ENCODE data around the gene C21orf58. TPM values are rescaled to one million over a fixed set of nuclear protein-coding genes. Genes with fewer than 3 reads are reported as not detected.
A peak's percentile ranks its signal among the peaks of the same experiment; 100 is the strongest.
"Not testable (repeated sequence)": the region's sequence is repeated elsewhere in the genome, so short reads cannot be mapped to it uniquely, and the experiment has no call there.

The C21orf58 gene
- total RNA-seq, 1 donor from 2014 or later: 4.7 TPM

DNA sequence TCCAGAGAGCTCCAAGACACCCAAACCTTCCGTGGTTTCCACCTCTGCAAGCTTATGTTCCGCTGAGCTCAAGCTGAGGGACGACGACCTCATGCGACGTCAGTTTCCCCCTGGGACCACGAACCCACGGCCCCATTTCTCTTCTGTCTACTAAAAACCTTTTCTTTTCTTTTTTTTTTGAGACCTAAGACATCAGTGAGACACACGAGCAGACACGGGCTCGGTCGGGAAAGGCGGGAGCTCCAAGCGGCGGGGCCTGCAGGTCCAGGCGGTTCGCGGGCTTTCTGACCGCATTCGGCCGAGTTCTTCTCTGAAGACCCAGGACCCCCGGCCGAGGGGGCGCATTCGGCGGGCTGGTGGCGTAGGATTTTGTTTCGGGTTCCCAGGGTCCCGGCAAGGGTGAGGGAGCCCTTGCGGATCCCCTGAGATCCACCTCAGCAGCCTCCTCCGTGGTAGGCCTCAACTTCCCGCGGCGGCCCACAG is 402 bp downstream of the C21orf58 start:
- no peak for ATAC-seq

DNA sequence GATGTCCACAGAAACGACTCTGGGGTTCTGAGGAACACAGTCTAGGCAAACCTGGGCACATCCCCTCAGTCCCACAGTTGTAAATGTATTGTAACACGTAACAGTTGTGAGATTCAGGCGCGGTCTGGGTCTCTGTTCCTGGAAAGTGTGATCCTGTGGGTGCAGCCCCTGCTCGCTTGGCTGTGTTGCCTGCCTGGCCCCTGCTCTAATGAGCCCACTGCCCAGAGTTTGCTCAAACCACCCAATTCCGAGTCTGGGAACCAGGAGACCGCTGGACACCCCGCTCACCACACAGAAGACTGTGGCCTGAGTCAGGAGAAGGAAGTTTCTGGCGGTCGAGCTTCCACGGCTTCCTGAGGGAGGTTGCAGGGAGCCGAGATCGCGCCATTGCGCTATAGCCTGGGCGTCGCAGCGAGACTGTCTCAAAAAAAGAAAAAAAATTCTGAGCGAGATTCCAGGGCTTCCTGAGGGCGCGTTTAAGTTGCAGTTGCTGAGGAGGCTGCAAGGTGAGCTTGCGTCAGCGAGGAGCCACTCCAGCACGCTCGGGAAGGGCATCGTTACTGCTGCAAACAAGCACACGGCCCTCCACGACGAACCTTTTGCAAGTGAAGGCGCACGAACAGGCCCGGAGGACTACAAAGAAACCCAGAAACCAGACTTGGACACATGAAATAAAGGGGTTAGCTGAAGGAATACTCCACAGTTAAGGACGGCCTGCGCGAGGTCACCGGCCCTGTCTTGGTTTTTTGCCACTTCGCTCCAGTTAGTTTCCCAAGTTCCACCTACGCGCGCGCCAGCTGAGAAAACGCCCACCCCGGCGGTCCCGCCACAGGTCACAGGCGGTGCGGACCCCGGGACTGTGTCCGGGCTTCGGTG is 1.1 kb downstream of the C21orf58 start:
- ATAC-seq: no peak

DNA sequence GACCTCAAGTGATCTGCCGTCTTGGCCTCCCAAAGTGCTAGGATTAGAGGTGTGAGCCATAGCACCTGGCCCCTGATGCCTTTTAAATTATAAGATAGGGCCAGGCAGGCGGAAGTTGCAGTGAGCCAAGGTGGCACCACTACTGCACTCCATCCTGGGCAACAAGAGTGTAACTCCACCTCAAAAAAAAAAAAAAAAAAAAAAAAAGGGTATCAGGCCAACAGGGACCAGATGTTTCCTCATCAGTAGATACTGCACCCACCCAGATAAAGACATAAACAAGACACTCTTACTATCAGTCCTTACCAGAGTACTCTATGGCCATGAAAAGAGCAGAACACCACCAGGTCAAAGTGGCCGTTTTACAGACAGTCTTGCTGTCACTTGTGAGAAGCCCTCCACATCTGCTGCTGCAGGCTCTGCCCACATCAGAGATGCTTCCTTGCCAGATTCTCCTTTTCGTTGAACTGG is 3.3 kb downstream of the C21orf58 start:
- no peak for ATAC-seq

DNA sequence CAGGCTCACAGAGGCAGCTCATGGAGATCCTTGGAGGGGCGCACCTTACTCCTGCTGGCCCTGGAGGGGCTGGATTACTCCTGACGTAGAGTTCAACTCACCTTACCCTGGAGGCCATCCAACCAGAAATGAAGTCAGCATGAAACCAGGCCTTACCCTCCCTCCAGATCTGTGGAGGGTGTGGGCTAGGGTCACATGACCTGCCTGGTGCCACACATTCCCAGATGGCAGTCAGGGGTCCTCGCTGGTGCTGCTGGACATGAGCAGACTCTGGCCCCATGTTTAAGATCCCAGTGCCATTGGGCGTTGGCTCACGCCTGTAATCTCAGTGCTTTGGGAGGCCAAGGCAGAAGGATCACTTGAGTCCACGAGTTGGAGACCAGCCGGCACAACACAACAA is 4.5 kb downstream of the C21orf58 start:
- no peak for ATAC-seq

DNA sequence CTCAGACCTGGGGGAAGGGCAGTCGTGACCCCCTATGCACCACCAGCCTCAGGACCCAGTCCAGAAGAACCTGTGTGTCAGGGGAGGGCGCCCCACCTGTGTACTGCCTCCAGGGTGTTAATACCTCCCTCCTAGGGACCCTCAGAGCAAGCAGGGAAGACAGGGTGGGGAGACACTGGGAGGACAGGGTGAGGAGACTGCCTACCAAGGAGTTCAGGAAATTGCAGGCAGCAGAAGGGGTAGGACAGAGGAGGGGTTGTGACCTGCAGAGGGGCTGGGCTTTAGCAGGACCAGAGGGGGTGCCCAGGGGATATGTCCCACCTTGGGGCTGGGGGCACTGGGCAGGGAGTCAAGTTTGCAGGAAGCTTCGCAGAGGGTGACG is 5.2 kb downstream of the C21orf58 start:
- no peak for ATAC-seq

DNA sequence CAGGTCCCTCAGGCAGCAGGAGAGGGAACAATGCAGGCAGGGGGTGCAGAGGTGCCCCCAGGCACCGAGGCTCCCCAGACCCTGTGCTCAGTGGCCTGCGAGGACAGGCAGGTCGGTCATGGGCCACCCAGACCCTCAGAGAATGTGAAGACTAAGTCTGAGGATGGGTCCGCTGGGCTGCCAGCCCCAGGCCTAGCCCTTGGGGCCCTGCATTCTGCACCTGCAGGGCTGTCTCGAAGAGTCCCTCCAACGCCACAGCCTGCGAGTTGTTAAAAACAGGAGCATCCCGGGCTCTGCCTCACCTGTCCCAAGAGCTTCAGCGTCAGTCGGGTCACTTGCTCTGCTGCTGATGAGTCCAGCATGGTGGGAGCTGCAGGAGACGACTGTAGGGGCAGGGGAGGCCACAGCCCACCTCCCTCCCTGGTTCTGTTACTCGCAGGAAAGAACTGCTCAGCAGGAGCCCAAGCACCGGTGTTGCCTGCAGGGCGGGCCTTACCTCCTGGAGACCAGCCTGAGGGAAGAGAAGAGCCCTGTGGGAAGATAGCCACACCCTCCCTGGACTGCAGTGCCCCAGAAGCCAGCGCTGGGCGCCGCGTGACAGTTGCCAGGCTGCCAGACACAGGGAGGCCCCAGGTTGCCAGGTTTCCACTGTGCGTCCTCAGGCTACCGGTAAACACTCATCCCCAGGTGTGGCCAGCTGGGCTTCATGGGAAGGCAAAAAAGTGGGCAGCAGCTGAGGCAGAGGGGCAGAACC is 5.8 kb downstream of the C21orf58 start:
- no peak for ATAC-seq

DNA sequence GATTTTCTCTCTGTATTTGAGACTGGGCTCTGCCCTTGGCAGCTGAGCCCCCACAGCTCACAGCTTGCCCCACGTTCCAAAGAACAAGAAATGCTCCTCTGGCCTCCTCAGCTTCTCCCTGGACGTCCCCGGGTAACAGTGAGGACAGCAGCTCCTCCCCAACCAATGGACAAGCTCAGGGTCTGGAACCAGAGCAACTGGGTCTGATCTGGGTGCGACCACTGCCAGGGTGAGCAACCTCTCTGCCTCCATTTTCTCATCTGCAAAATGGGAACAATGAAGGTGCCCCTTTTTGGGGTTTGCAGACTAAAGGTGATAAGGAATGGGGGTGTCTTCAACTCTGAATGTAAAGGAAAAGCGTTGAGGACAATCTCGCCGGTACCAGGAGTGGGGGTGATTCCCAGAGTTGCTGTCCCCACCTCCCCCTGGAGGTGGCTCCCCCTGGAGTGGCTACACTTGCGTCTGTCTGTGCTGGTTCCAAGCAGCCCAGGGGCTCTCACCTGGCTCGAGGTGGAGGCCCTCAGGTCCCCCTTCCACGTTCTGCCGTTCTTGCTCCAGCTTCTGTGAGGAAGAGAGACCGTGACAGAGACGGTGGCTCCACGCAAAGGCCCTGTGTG is 6.9 kb downstream of the C21orf58 start:
- ATAC-seq: no peak

DNA sequence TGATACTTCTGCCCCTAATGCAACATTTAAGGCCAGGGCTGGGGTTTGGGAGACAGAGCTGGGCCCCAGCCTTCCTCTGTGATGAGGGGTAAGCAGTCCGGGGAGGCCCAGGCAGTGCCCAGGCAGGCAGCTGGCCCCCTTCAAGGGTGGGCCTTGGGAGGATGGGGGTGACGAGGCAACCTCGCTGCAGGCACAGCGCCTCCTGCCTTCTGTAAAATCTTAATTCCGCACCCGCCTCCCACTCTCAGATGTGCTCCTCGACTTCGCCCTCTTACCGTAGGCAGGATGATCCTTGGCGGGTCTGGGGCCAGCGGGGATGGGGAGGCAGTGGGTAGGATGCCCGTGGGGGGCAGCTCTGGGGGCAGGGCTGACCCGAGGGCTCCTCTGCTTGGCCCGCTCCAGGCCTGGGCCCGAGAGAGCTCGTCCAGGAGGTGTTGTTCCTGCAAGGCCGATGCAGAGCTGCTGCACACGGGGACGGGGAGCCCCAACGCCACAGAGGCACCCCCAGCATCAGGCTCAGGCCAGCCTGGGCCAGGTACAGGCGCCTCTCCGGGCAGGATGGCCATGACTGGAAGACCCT is 9.1 kb downstream of the C21orf58 start:
- no peak for ATAC-seq

DNA sequence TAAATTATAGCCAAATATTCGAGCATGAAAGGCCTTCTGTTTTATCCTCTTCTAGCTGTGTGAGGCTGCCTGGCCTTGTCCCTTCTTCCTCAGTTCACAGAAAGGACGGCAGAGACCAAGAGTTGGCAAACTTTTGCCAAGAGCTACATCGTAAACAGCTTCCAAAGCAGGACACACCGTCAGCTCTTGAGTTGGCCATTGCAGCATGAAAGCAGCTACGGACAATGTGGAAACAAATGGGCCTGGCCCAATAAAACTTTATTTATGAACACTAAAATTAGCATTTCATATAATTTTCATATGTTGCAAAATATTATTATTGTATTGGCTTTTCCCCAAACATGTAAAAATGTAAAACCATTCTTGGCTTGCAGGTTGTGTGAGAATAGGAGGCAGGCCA is 10.7 kb downstream of the C21orf58 start:
- no peak for ATAC-seq

DNA sequence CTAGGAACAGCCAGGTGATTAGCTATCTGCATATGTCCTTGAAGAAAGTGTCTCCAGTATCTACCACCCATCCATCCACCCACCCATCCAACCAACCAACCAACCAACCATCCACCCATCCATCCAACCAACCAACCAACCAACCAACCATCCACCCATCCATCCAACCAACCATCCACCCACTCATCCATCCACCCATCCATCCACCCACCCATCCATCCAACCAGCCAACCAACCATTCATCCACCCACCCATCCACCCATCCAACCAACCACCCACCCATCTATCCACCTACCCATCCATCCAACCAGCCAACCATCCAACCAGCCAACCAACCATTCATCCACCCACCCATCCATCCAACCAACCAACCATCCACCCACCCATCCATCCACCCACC is 12.1 kb downstream of the C21orf58 start:
- no peak for ATAC-seq

DNA sequence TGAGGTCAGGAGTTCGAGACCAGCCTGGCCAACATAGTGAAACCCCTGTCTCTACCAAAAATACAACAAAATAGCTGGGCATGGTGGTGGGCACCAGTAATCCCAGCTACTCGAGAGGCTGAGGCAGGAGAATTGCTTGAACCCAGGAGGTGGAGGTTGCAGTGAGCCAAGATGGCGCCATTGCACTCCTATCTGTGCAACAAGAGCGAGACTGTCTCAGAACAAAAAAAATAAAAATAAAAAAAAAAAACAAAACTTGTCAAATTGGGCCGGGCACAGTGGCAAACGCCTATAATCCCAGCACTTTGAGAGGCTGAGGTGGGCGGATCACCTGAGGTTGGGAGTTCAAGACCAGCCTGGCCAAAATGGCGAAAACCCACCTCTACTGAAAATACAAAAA is 13.4 kb downstream of the C21orf58 start:
- ATAC-seq: not testable (repeated sequence)

DNA sequence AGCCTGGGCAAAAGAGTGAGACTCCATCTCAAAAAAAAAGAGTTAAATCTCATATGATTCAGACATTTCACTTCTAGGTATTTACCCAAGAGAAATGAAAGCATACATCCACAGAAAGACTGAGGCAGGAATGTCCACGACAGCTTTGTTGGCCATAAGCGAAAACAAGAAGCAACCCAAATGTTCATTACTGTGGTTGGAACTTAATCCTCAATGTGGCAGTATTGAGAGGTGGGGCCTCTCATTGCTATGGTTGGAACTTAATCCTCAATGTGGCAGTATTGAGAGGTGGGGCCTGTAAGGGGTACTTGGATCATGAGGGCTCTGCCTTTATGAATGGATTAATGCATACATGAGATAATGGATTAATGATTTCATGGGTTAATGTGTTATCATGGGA is 15.2 kb downstream of the C21orf58 start:
- no peak for ATAC-seq

DNA sequence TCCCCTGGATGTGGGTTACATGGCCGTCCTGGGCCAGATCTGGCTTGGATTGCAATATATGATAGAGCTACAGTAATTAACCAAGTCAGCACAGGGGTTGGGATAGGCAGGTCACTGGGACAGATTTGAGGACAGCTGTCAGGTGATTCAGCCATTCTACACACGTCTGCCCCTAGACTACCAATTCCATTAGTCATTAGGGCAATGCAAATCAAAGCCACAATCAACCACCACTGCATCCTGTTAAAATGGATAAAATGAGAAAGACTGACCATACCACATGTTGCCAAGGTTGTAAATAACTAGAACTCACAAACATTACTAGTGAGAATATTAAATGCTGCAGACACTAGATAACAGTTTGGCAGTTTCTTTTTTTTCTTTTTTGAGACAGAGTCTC is 16.0 kb downstream of the C21orf58 start:
- peak; percentile 65 for ATAC-seq

DNA sequence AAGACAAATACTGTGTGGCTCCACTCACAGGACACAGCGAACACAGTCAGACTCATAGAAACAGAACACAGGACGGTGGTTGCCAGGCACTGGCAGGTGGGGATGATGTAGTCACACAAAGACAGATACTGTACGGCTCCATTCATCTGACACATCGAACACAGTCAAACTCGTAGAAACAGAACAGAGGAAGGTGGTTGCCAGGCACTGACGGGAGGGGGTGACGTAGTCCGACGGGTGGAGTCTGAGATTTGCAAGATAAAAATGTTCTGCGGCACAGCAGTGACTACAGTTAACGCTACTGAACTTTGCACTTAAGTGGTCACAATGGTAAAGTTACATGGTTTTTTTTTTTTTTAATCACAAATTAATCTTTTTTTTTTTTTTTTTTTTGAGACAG is 18.7 kb downstream of the C21orf58 start:
- ATAC-seq: no peak

DNA sequence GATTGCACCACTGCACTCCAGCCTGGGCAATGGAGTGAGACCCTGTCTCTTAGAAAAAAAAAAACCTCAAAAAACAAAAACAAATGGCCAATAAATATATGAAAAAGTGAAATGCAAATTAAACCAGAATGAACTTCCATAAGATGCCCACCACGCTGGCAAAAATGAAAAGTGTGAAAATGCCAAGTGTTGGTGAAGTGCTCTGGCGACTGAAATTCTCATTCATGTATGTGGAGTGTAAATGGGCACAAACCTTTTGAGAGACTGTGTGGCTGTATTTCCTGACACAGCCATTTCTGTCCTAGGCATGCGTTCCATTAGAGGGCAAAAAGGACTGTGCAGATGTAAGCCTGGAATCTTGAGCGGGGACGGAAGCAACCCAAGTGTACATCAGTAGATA is 19.2 kb downstream of the C21orf58 start:
- ATAC-seq: no peak

DNA sequence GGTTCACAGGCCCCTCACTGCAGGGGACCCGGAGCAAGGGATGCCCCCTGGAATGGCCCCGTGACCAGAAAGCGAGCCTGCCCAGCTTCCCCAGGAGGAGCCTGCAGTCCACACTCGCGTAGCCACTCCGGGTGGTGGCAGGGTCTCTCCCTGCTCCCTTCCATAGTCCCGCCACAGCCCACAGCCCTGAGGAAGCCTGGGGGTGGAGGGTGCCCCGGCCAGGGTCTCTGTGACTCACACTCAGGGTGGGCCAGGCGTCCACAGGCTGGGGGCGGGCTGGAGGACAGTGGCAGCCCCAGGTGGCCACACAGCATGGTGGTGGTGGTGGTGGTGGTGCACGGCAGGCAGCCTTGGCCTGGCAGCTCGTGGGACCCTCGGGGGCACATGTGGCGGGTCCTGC is 21.9 kb downstream of the C21orf58 start:
- ATAC-seq: peak; percentile 16

DNA sequence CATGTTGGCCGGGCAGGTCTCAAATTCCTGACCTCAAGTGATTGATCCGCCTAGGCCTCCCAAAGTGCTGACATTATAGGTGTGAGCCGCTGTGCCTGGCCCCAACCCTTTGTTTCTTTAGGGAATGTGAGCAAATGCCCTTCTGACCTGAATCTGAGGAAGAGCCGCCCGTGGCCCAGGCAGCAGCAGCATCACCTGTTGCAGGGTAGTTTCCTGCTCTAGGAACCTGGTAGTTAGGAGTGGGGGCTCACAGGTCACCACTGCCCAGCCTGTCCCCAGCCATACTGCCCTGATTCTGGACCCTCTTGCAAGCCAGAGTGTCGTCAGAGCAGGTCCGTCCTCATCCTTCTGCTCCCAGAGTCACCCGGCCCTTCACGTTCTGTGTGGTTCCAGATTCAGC is 24.5 kb downstream of the C21orf58 start:
- ATAC-seq: no peak

DNA sequence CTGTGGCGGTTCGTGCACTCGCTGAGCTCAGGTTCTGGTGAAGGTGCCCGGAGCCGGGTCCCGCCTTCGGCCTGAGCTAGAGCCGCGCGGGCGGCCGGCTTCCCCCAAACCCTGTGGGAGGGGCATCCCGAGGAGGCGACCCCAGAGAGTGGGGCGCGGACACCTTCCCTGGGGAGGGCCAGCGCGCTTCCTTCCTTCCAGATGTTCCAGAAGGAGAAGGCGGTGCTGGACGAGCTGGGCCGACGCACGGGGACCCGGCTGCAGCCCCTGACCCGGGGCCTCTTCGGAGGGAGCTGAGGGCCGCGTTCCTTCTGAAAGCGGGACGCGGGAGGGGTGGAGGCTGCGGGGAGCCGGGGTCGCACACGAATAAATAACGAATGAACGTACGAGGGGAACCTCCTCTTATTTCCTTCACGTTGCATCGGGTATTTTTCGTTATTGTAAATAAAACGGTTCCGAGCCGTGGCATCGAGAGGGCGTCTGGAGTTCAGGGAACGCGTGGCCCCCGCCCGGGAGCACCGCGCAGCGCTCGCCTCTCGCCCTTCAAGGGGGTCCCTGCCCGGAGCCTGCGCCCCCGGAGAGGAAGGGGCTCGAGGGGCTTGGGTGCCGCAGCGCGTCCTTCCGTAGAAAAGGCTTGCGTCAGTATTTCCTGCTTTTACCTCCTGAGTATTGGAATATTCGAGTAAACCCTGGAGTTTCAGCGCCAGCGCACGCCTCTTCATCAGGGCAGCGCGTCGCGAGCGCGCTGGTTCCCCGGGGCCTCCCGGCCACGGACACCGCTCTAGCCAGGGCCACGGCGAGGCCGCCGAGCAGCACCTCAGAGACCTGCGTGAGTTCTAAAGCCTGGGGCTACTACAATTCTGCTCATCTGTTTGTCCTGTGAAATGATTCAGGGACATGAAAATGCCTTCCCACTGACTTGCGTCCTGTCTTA is 26.1 kb downstream of the C21orf58 start:
- peak; percentile 49 for ATAC-seq

DNA sequence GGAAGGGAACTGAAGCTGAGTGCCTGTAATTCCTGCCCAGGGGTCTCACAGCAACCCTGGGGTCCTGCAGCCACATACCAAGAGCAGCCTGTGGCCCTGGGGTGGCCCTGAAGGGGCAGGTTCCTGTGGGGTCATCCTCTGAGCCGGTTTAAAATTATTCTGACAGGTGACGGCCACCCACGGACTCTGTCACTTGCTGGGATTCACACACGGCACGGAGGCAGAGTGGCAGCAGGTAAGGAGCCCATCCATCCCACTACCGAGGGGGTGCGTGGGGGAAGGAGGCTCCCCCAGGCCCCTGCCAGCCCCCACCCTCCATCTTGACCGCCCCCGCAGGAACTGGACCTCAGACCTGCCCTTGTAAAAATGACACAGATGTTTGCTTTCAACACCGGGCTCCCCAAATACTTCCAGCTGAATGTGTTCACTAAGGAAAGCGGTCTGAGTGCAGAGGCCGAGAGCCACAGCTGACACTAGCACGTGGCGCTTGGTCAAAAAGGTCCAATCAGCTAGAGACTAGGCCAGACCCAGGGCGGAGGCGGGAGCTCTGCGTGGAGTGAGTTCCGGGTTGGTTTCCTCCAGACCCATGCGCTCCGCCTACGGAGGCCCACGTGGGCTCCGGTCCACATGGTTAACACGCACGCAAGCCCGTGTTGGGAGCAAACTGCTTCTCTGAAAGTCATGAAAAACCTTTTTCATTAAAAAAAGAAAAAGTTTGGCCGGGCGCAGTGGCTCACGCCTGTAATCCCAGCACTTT is 27.5 kb downstream of the C21orf58 start:
- ATAC-seq: peak; percentile 23

DNA sequence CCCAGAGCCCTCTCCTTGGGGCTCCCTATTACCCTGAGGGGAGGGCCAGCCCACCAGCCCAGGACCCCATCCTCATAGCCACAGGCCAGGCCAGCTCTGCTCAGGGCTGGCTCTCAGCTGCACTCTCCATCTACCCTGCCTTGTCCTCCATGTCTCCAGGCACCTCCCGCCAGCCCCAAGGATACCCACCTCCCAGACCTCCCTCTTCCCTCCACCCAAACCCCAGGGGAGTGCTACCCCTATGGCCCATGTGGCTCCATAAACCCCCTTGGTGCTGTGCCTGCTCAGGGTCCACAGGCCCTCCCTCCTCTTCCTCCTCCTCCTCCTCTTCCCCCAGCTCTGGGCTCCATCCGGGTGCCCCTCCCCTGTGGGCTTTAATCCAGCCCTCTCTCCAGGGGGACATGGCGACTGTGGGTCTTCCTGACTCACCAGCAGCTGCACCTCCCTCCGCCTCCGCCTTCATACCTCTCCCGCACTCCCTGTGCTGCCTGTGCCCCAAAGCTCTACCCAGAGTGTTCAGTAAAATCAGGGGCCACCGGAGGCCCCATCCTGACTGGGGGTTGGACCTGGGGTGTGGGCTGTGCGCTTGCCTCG is 28.4 kb downstream of the C21orf58 start:
- ATAC-seq: peak; percentile 16

All from esophagus mucosa (tissue), 1 donor.